T-cell (primary cell): ENCODE results near the gene SEC61A1. TPM values are rescaled to one million over a fixed set of nuclear protein-coding genes. Genes with fewer than 3 reads are reported as not detected.
A peak's percentile ranks its signal among the peaks of the same experiment; 100 is the strongest.

ENCODE experiments used
- ATAC-seq, 4 experiments: fragments of 200-7000 bp in 3 of 4; fragments of 150-1000 bp in 1 of 4; cut with Tn5 transposase; replicated peaks in 1 of 4; 1 replicate in 3 of 4; 2 replicates in 1 of 4; pipeline ENCODE4 v1.10.0; 2021; ENCODE audit warnings: moderate library complexity in 3 of 4, mild to moderate bottlenecking in 2 of 4, moderate number of reproducible peaks in 1 of 4
- CTCF ChIA-PET, 2 donors: fragments of 300-600 bp; sonication (Branson Sonifier 250); formaldehyde crosslinking; loops; one replicate each; lab custom pipeline; 2022; ENCODE audit warnings: antibody characterized with exemption in 2 of 2; lab: Charles Lee
- POLR2A ChIA-PET, 2 donors: fragments of 300-600 bp; sonication (Branson Sonifier 250); formaldehyde crosslinking; loops; one replicate each; lab custom pipeline; 2022; ENCODE audit warnings: antibody characterized with exemption in 2 of 2; lab: Charles Lee
- DNase-seq, 35 experiments: peaks; one replicate each; pipeline versions ENCODE4 v3.0.0 to v3.0.0-alpha.2; 2013 to 2023
- H3K27ac ChIP-seq: one replicate; pipeline ENCODE4 v1.5.1; 2013; ENCODE audit warnings: low read length
- H3K27me3 ChIP-seq, 2 experiments: replicated peaks in 1 of 2; 1 replicate in 1 of 2; 2 replicates in 1 of 2; pipeline versions ENCODE4 v1.6.1 to v1.7.0; 2013; ENCODE audit warnings: low read length in 1 of 2, mixed read lengths in 1 of 2; ENCODE audit not compliant: control insufficient read depth in 2 of 2, insufficient read depth in 2 of 2; ENCODE audit errors: extremely low read depth in 1 of 2
- H3K36me3 ChIP-seq, 2 donors: 1 replicate in 1 of 2; 2 replicates in 1 of 2; pipeline versions ENCODE4 v1.6.1 to v1.7.0; 2013; ENCODE audit warnings: low read length in 1 of 2; ENCODE audit not compliant: control insufficient read depth in 2 of 2, insufficient read depth in 1 of 2; ENCODE audit errors: extremely low read depth in 1 of 2
- H3K4me1 ChIP-seq, 2 experiments: 1 replicate in 1 of 2; 2 replicates in 1 of 2; pipeline versions ENCODE4 v1.6.1 to v1.7.0; 2013; ENCODE audit warnings: low read length in 2 of 2, mixed read lengths in 1 of 2; ENCODE audit not compliant: insufficient read depth in 2 of 2, control insufficient read depth in 1 of 2; ENCODE audit errors: extremely low read depth in 1 of 2
- H3K4me3 ChIP-seq, 2 donors: 1 replicate in 1 of 2; 2 replicates in 1 of 2; pipeline versions ENCODE4 v1.5.1 to v1.7.0; 2013; ENCODE audit warnings: mild to moderate bottlenecking in 2 of 2, low read length in 1 of 2, moderate library complexity in 1 of 2; ENCODE audit not compliant: control insufficient read depth in 1 of 2; ENCODE audit errors: extremely low read depth in 1 of 2
- H3K9me3 ChIP-seq: 2 replicates; pipeline ENCODE4 v1.7.0; 2013
- H3K27ac Mint-ChIP-seq, 2 donors: one replicate each; pipeline ENCODE4 v1.8.0; 2020 to 2021; ENCODE audit warnings: mild to moderate bottlenecking in 2 of 2, mixed read lengths in 2 of 2
- H3K27me3 Mint-ChIP-seq, 2 donors: one replicate each; pipeline ENCODE4 v1.8.0; 2021 to 2022; ENCODE audit warnings: mixed read lengths in 2 of 2
- H3K36me3 Mint-ChIP-seq: one replicate; pipeline ENCODE4 v1.8.0; 2021; ENCODE audit warnings: mixed read lengths
- H3K4me1 Mint-ChIP-seq, 3 donors: one replicate each; pipeline ENCODE4 v1.8.0; 2020 to 2022; ENCODE audit warnings: mixed read lengths in 3 of 3, mild to moderate bottlenecking in 1 of 3
- H3K4me3 Mint-ChIP-seq, 3 donors: one replicate each; pipeline ENCODE4 v1.8.0; 2020 to 2022; ENCODE audit warnings: mild to moderate bottlenecking in 3 of 3, mixed read lengths in 3 of 3, moderate library complexity in 3 of 3
- H3K9me3 Mint-ChIP-seq, 3 donors: one replicate each; pipeline ENCODE4 v1.8.0; 2020 to 2022; ENCODE audit warnings: mixed read lengths in 3 of 3
- WGBS: methylation state at CpG from one replicate; pipeline ENCODE4 v1.1.5; 2013; ENCODE audit warnings: missing lambda C conversion rate; ENCODE audit not compliant: insufficient coverage; 5-methylcytosine and 5-hydroxymethylcytosine counted together
- total RNA-seq, 35 experiments: library from RNA in 6 of 35; stranded (reverse) in 6 of 35; fragments of 120-200 nt in 1 of 35; gene quantifications; one replicate each; pipeline versions ENCODE4 v1.2.1 to v1.2.4 and lab custom pipeline; 2013 to 2026

The SEC61A1 gene
- total RNA-seq, 5 donors from 2014 or later (not counting 1 experiment from before 2014, with no cell fraction given), result 120 to 156 (median 135) TPM

DNA sequence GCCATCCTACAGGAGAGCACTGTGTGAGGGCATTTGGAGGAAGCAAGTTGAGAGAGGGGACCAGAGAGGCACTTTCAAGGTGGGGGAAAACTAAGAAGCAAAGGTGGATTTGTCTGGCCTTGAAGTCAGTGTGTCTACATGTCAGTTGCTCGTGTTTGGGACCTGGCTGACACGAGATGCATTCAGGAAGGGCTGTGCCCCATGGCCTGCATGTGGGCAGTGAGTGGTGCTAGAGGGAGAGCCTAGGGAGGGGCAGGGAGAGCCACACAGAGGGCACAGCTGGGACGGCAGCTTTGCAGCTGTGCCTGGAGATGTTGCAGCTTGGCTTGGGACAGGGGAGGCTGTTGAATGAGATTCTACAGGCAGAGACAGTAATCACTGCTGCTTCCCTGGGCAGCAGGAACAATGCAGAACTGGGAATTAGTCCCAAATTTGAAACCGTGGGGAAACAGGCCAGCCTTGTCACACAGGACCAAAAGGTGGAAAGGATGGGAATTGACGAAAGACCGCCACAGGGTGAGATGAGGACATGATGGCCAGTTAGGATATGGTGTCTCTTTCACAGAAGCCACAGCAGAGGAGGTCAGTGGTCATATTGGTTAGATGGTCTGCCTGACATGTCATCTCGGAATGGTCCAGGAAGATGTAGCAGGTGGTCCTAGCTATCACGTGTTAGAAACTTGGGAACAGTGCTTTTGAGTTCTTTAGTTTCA lies 10.0 kb downstream of the SEC61A1 start:
- ATAC-seq (no peak), DNase-seq (peak in 1 of 35 experiments; percentile 2)
- POLR2A ChIA-PET, result no interaction called here
- no peak overlapping the region for H3K4me3 ChIP-seq
- Mint-ChIP-seq H3K4me3 (no peak overlapping the region), H3K36me3 (peaks cover 55% of the 10 kb centered on the region), H3K27ac (peak overlapping the region in 1 of 2 donors; percentile 40), H3K9me3 (no peaks in the 10 kb centered on the region), H3K27me3 (no peaks in the 10 kb centered on the region), H3K4me1 (peaks cover under 1 to 14% (median 11%) of the 10 kb centered on the region in 3 donors)
- no peak overlapping the region for H3K27ac ChIP-seq
- no peaks in the 10 kb centered on the region for H3K4me1 ChIP-seq
- peaks cover 13 to 90% of the 10 kb centered on the region in 2 donors for H3K36me3 ChIP-seq
- WGBS, result 73% methylated on average over 7 of the region's 8 CpGs
- no peaks in the 10 kb centered on the region for H3K9me3 ChIP-seq
- H3K27me3 ChIP-seq, result no peaks in the 10 kb centered on the region
- CTCF ChIA-PET, result no interaction called here

DNA sequence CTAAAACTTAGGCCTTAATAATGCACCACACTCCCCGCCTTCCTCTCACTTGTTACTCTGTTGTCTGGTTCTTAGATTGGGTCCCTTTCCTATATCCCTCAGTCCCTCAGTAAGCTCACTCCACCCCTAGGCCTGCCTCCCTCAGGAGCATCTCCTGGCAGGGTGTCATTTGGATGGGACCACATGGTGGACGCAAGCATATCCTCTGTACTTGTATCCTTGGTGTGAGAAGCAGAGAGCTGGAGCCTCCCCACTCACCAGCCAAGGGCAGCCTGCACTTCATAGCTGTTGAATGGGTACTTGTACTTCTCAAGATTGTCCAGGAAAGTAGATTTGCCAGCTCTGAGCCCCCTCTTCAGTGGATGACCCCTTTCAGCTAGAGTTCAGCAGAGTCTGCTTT lies 11.6 kb downstream of the SEC61A1 start:
- DNase-seq, result no peak
- ChIA-PET CTCF (no interaction called here), POLR2A (no interaction called here)
- Histone ChIP-seq H3K9me3 (no peaks in the 10 kb centered on the region), H3K4me3 (no peak overlapping the region), H3K36me3 (peaks cover 21 to 98% of the 10 kb centered on the region in 2 donors), H3K27ac (no peak overlapping the region), H3K27me3 (no peaks in the 10 kb centered on the region), H3K4me1 (no peaks in the 10 kb centered on the region)
- WGBS, result no CpG with 5 or more reads among the region's 2 CpGs
- Mint-ChIP-seq H3K4me3 (no peak overlapping the region), H3K9me3 (no peaks in the 10 kb centered on the region), H3K36me3 (peaks cover 70% of the 10 kb centered on the region), H3K27ac (no peak overlapping the region), H3K4me1 (peaks cover 0 to 19% (median 11%) of the 10 kb centered on the region in 3 donors), H3K27me3 (no peaks in the 10 kb centered on the region)
- ATAC-seq, result no peak

- no peak for ATAC-seq
- H3K27me3 ChIP-seq, result no peaks in the 10 kb centered on the region
Observed at GRCh38 chr3:128064962-128065361, 12.7 kb downstream of the SEC61A1 start.

DNA sequence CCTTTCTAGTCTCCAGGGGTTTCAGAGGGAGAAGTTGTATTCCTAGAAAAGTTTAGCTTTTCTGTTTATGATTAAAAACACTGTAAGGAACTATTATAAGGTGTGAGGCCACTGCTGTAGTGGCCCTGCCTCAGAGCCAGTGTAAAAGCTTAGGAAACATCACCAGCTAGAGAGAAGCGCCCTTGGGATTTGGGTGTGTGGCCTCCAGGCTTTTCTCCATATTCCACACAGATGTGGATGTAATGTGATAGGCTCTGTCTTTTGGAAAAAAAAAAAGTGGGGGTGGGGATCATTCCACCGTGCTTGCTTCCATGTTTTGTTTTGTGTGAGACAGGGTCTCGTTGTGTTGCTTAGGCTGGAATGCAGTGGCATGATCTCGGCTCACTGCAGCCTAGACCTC lies 13.9 kb downstream of the SEC61A1 start:
- Mint-ChIP-seq H3K4me1 (peaks cover 0 to 19% (median 11%) of the 10 kb centered on the region in 3 donors), H3K4me3 (no peak overlapping the region), H3K9me3 (no peaks in the 10 kb centered on the region), H3K27me3 (no peaks in the 10 kb centered on the region), H3K36me3 (peaks cover 66% of the 10 kb centered on the region), H3K27ac (no peak overlapping the region)
- peak in 1 of 35 experiments; percentile 2 for DNase-seq
- Histone ChIP-seq H3K27me3 (no peaks in the 10 kb centered on the region), H3K9me3 (no peaks in the 10 kb centered on the region), H3K36me3 (peaks cover 26 to 97% of the 10 kb centered on the region in 2 donors), H3K4me3 (no peak overlapping the region), H3K27ac (no peak overlapping the region), H3K4me1 (no peaks in the 10 kb centered on the region)
- POLR2A ChIA-PET, result interaction anchor here in 1 of 2 donors (0.7 kb wide), 1 partner anchor 11 kb away, joined by 3 read pairs; no protein-coding TSS in a partner anchor
- 100% methylated on average over 2 of the region's 4 CpGs for WGBS
- no peak for ATAC-seq
- CTCF ChIA-PET, result interaction anchor here in 1 of 2 donors (0.6 kb wide), 1 partner anchor 17 kb away, joined by 4 read pairs; no protein-coding TSS in a partner anchor

More at GRCh38 chr3:128064962-128065361, 12.7 kb downstream of the SEC61A1 start:
- H3K9me3 Mint-ChIP-seq, result no peaks in the 10 kb centered on the region
- Histone ChIP-seq H3K36me3 (peaks cover 21 to 97% of the 10 kb centered on the region in 2 donors), H3K4me3 (no peak overlapping the region), H3K9me3 (no peaks in the 10 kb centered on the region), H3K27ac (no peak overlapping the region), H3K4me1 (no peaks in the 10 kb centered on the region)
- DNase-seq, result no peak
- WGBS, result 94% methylated on average over 4 of the region's 6 CpGs
- ChIA-PET CTCF (interaction anchor here in 1 of 2 donors (0.6 to 0.7 kb wide), 3 partner anchors 258 to 1396 kb away, joined by 6 to 7 read pairs (median 7); no protein-coding TSS in a partner anchor), POLR2A (interaction anchor here (0.6 to 0.7 kb wide), 2 partner anchors 14 to 88 kb away, joined by 3 to 8 read pairs; no protein-coding TSS in a partner anchor)
- no peaks in the 10 kb centered on the region for H3K27me3 Mint-ChIP-seq
- no peak overlapping the region for H3K27ac Mint-ChIP-seq
- peaks cover 68% of the 10 kb centered on the region for H3K36me3 Mint-ChIP-seq
- H3K4me3 Mint-ChIP-seq, result no peak overlapping the region
- H3K4me1 Mint-ChIP-seq, result peaks cover 0 to 19% (median 11%) of the 10 kb centered on the region in 3 donors

DNA sequence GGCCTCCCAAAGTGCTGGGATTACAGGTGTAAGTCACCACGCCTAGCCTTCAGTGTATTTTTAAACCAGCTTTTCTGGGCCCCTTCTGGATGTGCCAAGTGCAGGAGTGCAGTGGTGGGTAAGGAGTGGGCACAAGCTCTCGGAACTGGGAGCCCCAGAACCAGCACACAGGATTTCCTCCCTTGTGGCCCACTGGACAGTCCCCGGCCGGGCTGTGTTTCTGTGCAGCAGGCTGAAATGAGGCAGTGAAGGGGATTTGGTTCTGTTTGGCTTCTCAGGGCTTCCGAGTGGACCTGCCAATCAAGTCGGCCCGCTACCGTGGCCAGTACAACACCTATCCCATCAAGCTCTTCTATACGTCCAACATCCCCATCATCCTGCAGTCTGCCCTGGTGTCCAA lies 14.4 kb downstream of the SEC61A1 start:
- H3K4me3 Mint-ChIP-seq, result no peak overlapping the region
- H3K36me3 ChIP-seq, result peaks cover 26 to 97% of the 10 kb centered on the region in 2 donors
- H3K27ac ChIP-seq, result no peak overlapping the region
- H3K4me1 ChIP-seq, result no peaks in the 10 kb centered on the region
- ChIA-PET POLR2A (no interaction called here), CTCF (no interaction called here)
- WGBS, result 96% methylated on average over 5 of the region's 9 CpGs
- no peaks in the 10 kb centered on the region for H3K27me3 ChIP-seq
- H3K4me1 Mint-ChIP-seq, result peaks cover 0 to 14% (median 7%) of the 10 kb centered on the region in 3 donors
- H3K36me3 Mint-ChIP-seq, result peaks cover 60% of the 10 kb centered on the region
- no peak for ATAC-seq
- no peak overlapping the region for H3K27ac Mint-ChIP-seq
- H3K9me3 ChIP-seq, result no peaks in the 10 kb centered on the region
- no peak overlapping the region for H3K4me3 ChIP-seq
- no peaks in the 10 kb centered on the region for H3K27me3 Mint-ChIP-seq
- no peaks in the 10 kb centered on the region for H3K9me3 Mint-ChIP-seq
- peak in 1 of 35 experiments; percentile 20 for DNase-seq

- ATAC-seq (no peak), DNase-seq (peak in 1 of 35 experiments; percentile 10)
- ChIA-PET CTCF (interaction anchor here in 1 of 2 donors (0.8 kb wide), 1 partner anchor 19 kb away, joined by 3 read pairs; no protein-coding TSS in a partner anchor), POLR2A (no interaction called here)
- no peaks in the 10 kb centered on the region for H3K4me1 ChIP-seq
- peaks cover 25 to 94% of the 10 kb centered on the region in 2 donors for H3K36me3 ChIP-seq
- Mint-ChIP-seq H3K27ac (no peak overlapping the region), H3K4me1 (peaks cover 0 to 10% (median 3%) of the 10 kb centered on the region in 3 donors), H3K9me3 (no peaks in the 10 kb centered on the region), H3K4me3 (no peak overlapping the region), H3K27me3 (no peaks in the 10 kb centered on the region), H3K36me3 (peaks cover 52% of the 10 kb centered on the region)
- no peaks in the 10 kb centered on the region for H3K27me3 ChIP-seq
- WGBS, result 89% methylated on average over 6 of the region's 7 CpGs
- no peak overlapping the region for H3K27ac ChIP-seq
- no peaks in the 10 kb centered on the region for H3K9me3 ChIP-seq
- no peak overlapping the region for H3K4me3 ChIP-seq
Observed at GRCh38 chr3:128067489-128067888, 15.3 kb downstream of the SEC61A1 start.
